Ovary (tissue), 9 donors: ENCODE measurements around the gene MRPL2. TPM values are rescaled to one million over a fixed set of nuclear protein-coding genes. Genes with fewer than 3 reads are reported as not detected.
A peak's percentile ranks its signal among the peaks of the same experiment; 100 is the strongest.

ENCODE experiments used
- DNase-seq, 5 donors: peaks; one replicate each; pipeline ENCODE4 v3.0.0-alpha.2; 2019 to 2020
- H3K27ac ChIP-seq, 2 donors: fragments of 200-600 bp; one replicate each; pipeline versions ENCODE4 v1.5.1 to v1.8.0; 2019 to 2022
- H3K27me3 ChIP-seq: fragments of 200-600 bp; one replicate; pipeline ENCODE4 v1.8.0; 2022
- H3K36me3 ChIP-seq: fragments of 200-600 bp; sonication (generic); one replicate; pipeline ENCODE4 v1.5.1; 2019
- H3K4me1 ChIP-seq: one replicate; pipeline ENCODE4 v1.8.1; 2013; ENCODE audit warnings: mild to moderate bottlenecking, moderate library complexity; ENCODE audit not compliant: insufficient read depth
- H3K4me3 ChIP-seq: fragments of 200-600 bp; sonication (generic); one replicate; pipeline ENCODE4 v1.5.1; 2017
- H3K9me3 ChIP-seq, 2 donors: fragments of 200-600 bp in 1 of 2; sonication (generic) in 1 of 2; one replicate each; pipeline versions ENCODE4 v1.5.1 to v1.8.1; 2013 to 2019; ENCODE audit warnings: mild to moderate bottlenecking in 1 of 2, moderate library complexity in 1 of 2
- EP300 ChIP-seq: sonication (generic); formaldehyde crosslinking; IDR thresholded peaks from one replicate; pipeline ENCODE4 v1.6.1; 2017; ENCODE audit warnings: antibody characterized with exemption
- POLR2A ChIP-seq: fragments of 450-650 bp; IDR thresholded peaks from one replicate; pipeline ENCODE4 v1.6.1; 2017; ENCODE audit warnings: antibody characterized with exemption, mild to moderate bottlenecking, moderate library complexity
- WGBS, 3 donors: extraction: QIAGEN DNeasy Blood & Tissue Kit in 1 of 3; methylation state at CpG; one replicate each; pipeline versions ENCODE4 v1.1.5 to v1.1.7; 2013 to 2017; 5-methylcytosine and 5-hydroxymethylcytosine counted together
- intact Hi-C, 4 donors: fragments of 100-400 bp; cut with DNase I; formaldehyde crosslinking; loops; one replicate each; pipeline versions ENCODE4 v1.11.0 to v1.15.1; 2022 to 2023
- polyA plus RNA-seq, 2 donors: library from polyadenylated mRNA; stranded (reverse); fragments of 200-250 nt in 1 of 2; fragments of 350-450 nt in 1 of 2; fragmentation: Illumina TruSeq in 1 of 2; extraction: RNeasy Lipid Tissue Mini Kit (QIAGEN cat#74804) in 1 of 2; gene quantifications; one replicate each; pipeline ENCODE4 v1.2.3, GENCODE V29; 2013 to 2014
- total RNA-seq, 7 donors: library from RNA; depleted of rRNA in 2 of 7; stranded (reverse); fragments of >200 nt in 2 of 7; fragmentation: NEBNext Ultra II Directional in 3 of 7; extraction: Animal tissue kit (Norgen Biotek cat#: 25700) in 3 of 7; gene quantifications; one replicate each; pipeline versions ENCODE4 v1.1.0 to v1.2.4, GENCODE V29; 2016 to 2023
- TF ChIP-seq, protein P1 (sequence below), 3 donors: fragments of 450-650 bp in 2 of 3; fragments of 200-600 bp in 1 of 3; IDR thresholded peaks; one replicate each; pipeline versions ENCODE4 v1.5.1 to v1.8.0; 2016 to 2022; ENCODE audit warnings: antibody characterized with exemption in 3 of 3, mild to moderate bottlenecking in 1 of 3
- donor health status: DM: no; HTN: no; CAD: no; lungs with moderate emphysema.
- donor health status: DM: no; HTN: no; CAD: no.
- donor health status: Bipolar disorder and iron deficiency.
- donor health status: DM: yes; HTN: yes; CAD: no.
- donor health status: DM: no; HTN: no; CAD: no.
- donor health status: DM: yes; HTN: yes; CAD: no.

MRPL2 gene
- total and polyA plus RNA-seq, 9 donors = 11.5 to 56.7 (median 47.3) TPM

GRCh38 chr6:43052842-43053544 is 6.2 kb downstream of the MRPL2 start:
- Histone ChIP-seq H3K27me3 (no peaks in the 10 kb centered on the region), H3K9me3 (no peaks in the 10 kb centered on the region), H3K36me3 (no peaks in the 10 kb centered on the region), H3K27ac (peak overlapping the region; percentile 66 to 96), H3K4me1 (peaks cover 14% of the 10 kb centered on the region), H3K4me3 (peak overlapping the region; percentile 79)
- peak in 4 of 5 donors; percentile 38 to 64 (median 48) for DNase-seq
- intact Hi-C loops = no loop called here
- WGBS, 3 donors = 5 to 11% (median 9%) methylated on average over 22 of the region's 22 CpGs
- TF ChIP-seq EP300 (no peak), POLR2A (no peak)
- TF ChIP-seq, protein P1, sequence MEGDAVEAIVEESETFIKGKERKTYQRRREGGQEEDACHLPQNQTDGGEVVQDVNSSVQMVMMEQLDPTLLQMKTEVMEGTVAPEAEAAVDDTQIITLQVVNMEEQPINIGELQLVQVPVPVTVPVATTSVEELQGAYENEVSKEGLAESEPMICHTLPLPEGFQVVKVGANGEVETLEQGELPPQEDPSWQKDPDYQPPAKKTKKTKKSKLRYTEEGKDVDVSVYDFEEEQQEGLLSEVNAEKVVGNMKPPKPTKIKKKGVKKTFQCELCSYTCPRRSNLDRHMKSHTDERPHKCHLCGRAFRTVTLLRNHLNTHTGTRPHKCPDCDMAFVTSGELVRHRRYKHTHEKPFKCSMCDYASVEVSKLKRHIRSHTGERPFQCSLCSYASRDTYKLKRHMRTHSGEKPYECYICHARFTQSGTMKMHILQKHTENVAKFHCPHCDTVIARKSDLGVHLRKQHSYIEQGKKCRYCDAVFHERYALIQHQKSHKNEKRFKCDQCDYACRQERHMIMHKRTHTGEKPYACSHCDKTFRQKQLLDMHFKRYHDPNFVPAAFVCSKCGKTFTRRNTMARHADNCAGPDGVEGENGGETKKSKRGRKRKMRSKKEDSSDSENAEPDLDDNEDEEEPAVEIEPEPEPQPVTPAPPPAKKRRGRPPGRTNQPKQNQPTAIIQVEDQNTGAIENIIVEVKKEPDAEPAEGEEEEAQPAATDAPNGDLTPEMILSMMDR (IDR thresholded peaks at IDR 0.05) = no peak

GRCh38 chr6:43052225-43052841 is 6.9 kb downstream of the MRPL2 start:
- Histone ChIP-seq H3K4me1 (peaks cover 14% of the 10 kb centered on the region), H3K4me3 (no peak overlapping the region), H3K27me3 (no peaks in the 10 kb centered on the region), H3K36me3 (no peaks in the 10 kb centered on the region), H3K9me3 (no peaks in the 10 kb centered on the region), H3K27ac (peak overlapping the region in 1 of 2 donors; percentile 96)
- DNase-seq = peak in 2 of 5 donors; percentile 42 to 60
- 60 to 71% (median 63%) methylated on average over 19 of the region's 19 CpGs for WGBS, 3 donors
- TF ChIP-seq, protein P1 (IDR thresholded peaks at IDR 0.05) = no peak
- TF ChIP-seq POLR2A = no peak
- no peak for TF ChIP-seq EP300
- intact Hi-C loops = no loop called here

- no peak overlapping the region for H3K27ac ChIP-seq
- 86 to 90% (median 88%) methylated on average over 17 of the region's 17 CpGs for WGBS, 3 donors
- TF ChIP-seq, protein P1 (IDR thresholded peaks at IDR 0.05) = no peak
- TF ChIP-seq POLR2A = no peak
- no peak for TF ChIP-seq EP300
- H3K9me3 ChIP-seq = no peaks in the 10 kb centered on the region
- no peak overlapping the region for H3K4me3 ChIP-seq
- no peaks in the 10 kb centered on the region for H3K36me3 ChIP-seq
- peaks cover 14% of the 10 kb centered on the region for H3K4me1 ChIP-seq
- intact Hi-C loops = no loop called here
- no peaks in the 10 kb centered on the region for H3K27me3 ChIP-seq
- no peak for DNase-seq
Measured at GRCh38 chr6:43050981-43051380, 8.3 kb downstream of the MRPL2 start.

DNA sequence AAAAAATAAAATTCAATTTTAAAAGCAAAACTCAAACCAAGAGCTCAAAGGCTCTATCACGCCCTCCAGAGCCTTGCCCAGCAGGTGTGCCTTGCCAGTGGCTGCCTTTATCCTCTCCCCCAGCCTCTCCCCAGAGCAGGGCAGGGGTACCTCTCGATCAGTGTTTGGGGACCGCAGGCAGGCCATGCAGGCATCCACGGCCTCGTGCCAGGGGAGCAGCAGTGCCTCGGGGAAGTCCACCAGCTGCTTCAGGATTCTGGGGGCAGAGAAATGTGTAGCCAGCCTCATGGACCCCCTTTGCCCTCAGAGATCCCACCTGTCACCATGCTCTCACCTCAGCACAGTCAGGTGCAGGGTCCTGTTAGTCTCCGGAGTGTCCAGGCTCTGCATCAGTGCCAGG is 11.2 kb downstream of the MRPL2 start:
- DNase-seq = no peak
- H3K27me3 ChIP-seq = no peaks in the 10 kb centered on the region
- 79 to 82% (median 79%) methylated on average over 7 of the region's 7 CpGs for WGBS, 3 donors
- H3K9me3 ChIP-seq = no peaks in the 10 kb centered on the region
- TF ChIP-seq, protein P1 (IDR thresholded peaks at IDR 0.05) = no peak
- TF ChIP-seq EP300 (no peak), POLR2A (no peak)
- intact Hi-C loops = no loop called here
- H3K27ac ChIP-seq = no peak overlapping the region
- peaks cover 7% of the 10 kb centered on the region for H3K4me1 ChIP-seq
- no peak overlapping the region for H3K4me3 ChIP-seq
- no peaks in the 10 kb centered on the region for H3K36me3 ChIP-seq
